ENCODE measurements around the gene EGFR.

DNA sequence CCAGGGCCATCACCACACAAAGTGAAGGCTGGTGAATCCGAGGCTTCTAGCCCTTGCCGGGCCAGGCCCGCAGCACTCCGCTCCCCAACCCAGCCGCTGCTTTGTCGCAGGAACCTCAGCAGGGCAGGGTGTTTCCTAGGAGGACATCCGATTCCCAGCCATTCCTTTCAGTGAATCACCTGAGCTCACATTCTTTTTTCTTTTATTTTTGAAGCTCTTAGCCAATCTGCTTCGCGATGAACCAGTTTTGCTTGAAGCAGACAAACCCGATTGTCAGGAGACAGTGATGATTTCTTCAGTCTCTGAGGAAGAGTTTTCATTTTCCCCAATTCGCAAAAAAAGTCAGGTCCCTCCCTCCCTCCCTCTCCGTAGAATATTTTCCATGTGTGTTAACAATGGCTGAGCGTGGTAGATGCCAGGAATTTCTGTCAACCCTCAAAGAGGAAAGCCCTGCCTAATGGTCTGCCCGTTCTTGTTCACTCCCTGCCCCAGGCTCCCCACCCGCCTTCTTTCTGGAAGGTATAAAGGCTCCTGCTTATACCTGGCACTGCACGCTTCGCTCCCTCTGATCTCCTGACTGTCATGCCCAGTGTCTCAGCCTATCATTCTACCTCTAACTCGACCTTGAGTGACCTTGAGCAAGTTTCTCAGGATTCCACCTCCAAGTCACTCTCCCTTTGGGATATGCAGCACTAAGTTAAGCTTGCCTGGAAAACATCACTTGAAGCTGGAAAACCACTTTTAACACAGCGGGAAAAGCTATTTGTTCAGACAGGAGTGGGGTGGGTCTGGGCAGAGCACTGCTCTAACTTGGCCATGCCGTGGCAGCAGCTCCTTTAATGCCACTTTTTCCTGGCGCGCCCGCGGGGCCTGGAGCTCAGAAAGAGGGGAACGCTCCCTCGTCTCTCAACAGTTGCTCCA lies 35.1 kb downstream of the EGFR start:
- no peak for TF ChIP-seq POLR2A (IDR thresholded peaks at IDR 0.05)
- TF ChIP-seq, protein P1, sequence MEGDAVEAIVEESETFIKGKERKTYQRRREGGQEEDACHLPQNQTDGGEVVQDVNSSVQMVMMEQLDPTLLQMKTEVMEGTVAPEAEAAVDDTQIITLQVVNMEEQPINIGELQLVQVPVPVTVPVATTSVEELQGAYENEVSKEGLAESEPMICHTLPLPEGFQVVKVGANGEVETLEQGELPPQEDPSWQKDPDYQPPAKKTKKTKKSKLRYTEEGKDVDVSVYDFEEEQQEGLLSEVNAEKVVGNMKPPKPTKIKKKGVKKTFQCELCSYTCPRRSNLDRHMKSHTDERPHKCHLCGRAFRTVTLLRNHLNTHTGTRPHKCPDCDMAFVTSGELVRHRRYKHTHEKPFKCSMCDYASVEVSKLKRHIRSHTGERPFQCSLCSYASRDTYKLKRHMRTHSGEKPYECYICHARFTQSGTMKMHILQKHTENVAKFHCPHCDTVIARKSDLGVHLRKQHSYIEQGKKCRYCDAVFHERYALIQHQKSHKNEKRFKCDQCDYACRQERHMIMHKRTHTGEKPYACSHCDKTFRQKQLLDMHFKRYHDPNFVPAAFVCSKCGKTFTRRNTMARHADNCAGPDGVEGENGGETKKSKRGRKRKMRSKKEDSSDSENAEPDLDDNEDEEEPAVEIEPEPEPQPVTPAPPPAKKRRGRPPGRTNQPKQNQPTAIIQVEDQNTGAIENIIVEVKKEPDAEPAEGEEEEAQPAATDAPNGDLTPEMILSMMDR (IDR thresholded peaks at IDR 0.05): no peak

All from uterus (tissue), 2 donors.